ENCODE measurements around the gene C2orf78. TPM values are rescaled to one million over a fixed set of nuclear protein-coding genes. Genes with fewer than 3 reads are reported as not detected.

The C2orf78 gene
- total RNA-seq, 4 donors from 2014 or later, result not detected

DNA sequence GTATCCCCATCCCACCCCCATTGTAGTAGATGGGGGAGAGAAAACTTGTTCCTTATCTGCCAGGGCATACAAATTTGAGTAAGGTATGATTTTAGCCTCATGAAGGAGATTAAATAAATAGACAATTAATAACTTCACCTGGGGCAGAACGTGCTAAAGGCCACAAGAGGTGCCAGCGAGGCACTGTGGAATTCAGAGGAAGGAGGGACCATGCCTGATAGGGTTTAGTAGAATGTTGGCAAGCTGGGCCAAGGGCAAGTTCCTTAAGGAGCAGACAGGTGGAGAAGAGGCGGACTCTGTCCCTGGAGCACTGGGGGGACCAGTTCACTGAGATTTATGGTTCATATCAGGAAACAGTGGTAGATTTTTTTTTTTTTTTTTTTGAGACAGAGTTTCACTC is 67.3 kb downstream of the C2orf78 start:
- no peak for DNase-seq (ENCODE audit: low spot score in 2 of 2)
- no peak overlapping the region for H3K4me3 ChIP-seq (ENCODE audit: low read depth, poor library complexity, severe bottlenecking)
- intact Hi-C loops (cut with DNase I; ENCODE audit: low total_unique reads), result no loop called here
- 65 to 69% methylated on average over 3 of the region's 3 CpGs for WGBS, 2 donors
- TF ChIP-seq POLR2A (IDR thresholded peaks at IDR 0.05), result no peak
- no peak for TF ChIP-seq CTCF (IDR thresholded peaks at IDR 0.05)

DNA sequence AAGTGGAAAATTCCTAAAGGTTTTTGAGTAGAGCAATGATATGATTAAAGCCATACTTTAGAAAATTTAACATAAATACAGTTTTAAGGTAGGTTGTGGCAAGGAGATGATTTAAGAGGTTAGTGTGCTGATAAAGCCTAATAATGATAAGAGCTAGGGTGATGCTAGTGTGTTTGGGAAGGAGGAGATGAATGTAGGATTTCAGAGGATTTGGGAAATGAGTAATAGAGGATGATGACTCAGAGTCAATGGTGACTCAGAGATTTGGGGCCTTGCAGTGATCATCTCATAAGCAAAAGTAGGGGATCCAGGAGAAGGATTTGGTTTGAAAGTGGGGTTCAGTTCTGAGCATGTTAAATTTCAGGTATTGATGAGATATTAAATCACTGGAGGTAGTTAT is 68.0 kb downstream of the C2orf78 start:
- intact Hi-C loops (cut with DNase I; ENCODE audit: low total_unique reads), result no loop called here
- no peak for TF ChIP-seq POLR2A (IDR thresholded peaks at IDR 0.05)
- TF ChIP-seq CTCF (IDR thresholded peaks at IDR 0.05), result no peak

DNA sequence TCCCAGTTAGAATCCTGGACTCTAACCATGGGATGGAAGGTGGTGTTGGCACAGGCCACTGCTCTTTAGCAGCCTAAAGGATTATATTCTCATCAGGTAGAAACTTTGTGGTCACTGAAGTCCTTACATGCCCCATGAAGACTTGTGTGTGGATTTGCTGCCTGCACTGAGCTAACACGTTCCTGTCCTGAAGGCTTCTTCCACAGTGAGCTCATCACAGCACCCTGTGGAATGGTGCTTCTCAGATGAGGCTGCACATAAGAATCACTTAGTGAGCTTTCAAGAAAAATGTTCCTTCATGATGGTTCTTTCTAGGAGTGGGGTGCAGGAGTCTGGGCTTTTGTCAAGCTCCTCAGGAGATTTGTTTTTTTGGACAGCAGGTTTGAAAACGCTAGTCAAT is 71.5 kb downstream of the C2orf78 start:
- DNase-seq (ENCODE audit: low spot score in 2 of 2), result no peak
- TF ChIP-seq CTCF (IDR thresholded peaks at IDR 0.05) (no peak), POLR2A (IDR thresholded peaks at IDR 0.05) (no peak)
- WGBS, 2 donors, result 80 to 81% methylated on average over 2 of the region's 2 CpGs
- intact Hi-C loops (cut with DNase I; ENCODE audit: low total_unique reads), result no loop called here
- H3K4me3 ChIP-seq (ENCODE audit: low read depth, poor library complexity, severe bottlenecking), result no peak overlapping the region

More for the DNA sequence above, 68.0 kb downstream of the C2orf78 start:
- H3K4me3 ChIP-seq (ENCODE audit: low read depth, poor library complexity, severe bottlenecking), result no peak overlapping the region
- no peak for DNase-seq (ENCODE audit: low spot score in 2 of 2)

DNA sequence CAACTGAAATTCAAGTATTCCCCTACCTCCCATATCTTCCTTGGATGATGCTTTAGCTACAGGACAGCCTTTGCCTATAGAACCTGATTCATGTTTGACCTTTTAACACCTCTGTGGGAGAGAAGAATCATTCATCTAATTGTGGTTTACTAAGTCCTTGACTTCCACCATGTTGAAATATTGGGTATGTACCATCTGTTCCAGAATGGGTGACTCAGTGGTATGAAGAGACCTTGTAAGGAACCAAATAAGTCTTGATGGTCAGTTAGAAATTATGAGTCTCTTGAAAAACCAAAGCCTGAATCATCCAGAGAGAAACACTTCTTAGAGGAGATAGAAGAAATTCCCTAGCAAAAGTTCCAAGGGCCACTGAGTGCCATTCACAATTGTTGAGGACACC is 72.2 kb downstream of the C2orf78 start:
- no peak for DNase-seq (ENCODE audit: low spot score in 2 of 2)
- intact Hi-C loops (cut with DNase I; ENCODE audit: low total_unique reads), result no loop called here
- H3K4me3 ChIP-seq (ENCODE audit: low read depth, poor library complexity, severe bottlenecking), result no peak overlapping the region
- no peak for TF ChIP-seq POLR2A (IDR thresholded peaks at IDR 0.05)

- intact Hi-C loops (cut with DNase I; ENCODE audit: low total_unique reads), result no loop called here
- DNase-seq (ENCODE audit: low spot score in 2 of 2), result no peak
- TF ChIP-seq POLR2A (IDR thresholded peaks at IDR 0.05), result no peak
- no peak overlapping the region for H3K4me3 ChIP-seq (ENCODE audit: low read depth, poor library complexity, severe bottlenecking)
- WGBS, 2 donors, result 91 to 94% methylated on average over 6 of the region's 6 CpGs
Measured at GRCh38 chr2:73859721-73860586, 76.0 kb downstream of the C2orf78 start.

DNA sequence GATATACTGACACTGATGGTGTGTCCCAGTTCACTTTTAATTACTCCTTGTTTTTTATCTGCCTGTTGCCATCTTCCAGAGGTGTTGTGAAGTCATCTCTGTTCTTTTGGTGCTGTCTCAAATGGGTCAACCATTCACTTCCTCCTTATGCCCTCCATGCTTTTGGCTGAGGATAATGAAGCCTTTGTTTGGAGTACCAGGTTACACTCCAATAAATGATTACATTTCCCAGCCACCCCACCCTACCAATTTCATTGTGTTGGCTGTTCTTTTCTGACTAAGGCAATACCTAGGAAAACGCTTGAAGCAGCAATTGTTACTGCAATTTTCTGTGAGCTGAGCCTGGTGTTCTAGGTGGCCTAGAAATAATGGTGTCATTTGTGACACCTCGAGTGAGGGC is 79.0 kb downstream of the C2orf78 start:
- intact Hi-C loops (cut with DNase I; ENCODE audit: low total_unique reads), result no loop called here
- DNase-seq (ENCODE audit: low spot score in 2 of 2), result no peak
- 77 to 84% methylated on average over 2 of the region's 2 CpGs for WGBS, 2 donors
- TF ChIP-seq CTCF (IDR thresholded peaks at IDR 0.05) (no peak), POLR2A (IDR thresholded peaks at IDR 0.05) (no peak)
- no peak overlapping the region for H3K4me3 ChIP-seq (ENCODE audit: low read depth, poor library complexity, severe bottlenecking)

Other genes with a start within 250 kb of the C2orf78 start
- not detected for gene NAT8, start 141.8 kb upstream of the C2orf78 start, total RNA-seq
- gene TPRKB, start 46.8 kb upstream of the C2orf78 start, total RNA-seq, result 10 to 100 TPM; 17.2 to 32.2 (median 25.4) TPM
- gene DUSP11, start 4.1 kb upstream of the C2orf78 start, total RNA-seq, result 10 to 100 TPM; 40.6 to 53.7 (median 41.9) TPM
- gene STAMBP, start 44.8 kb downstream of the C2orf78 start, total RNA-seq, result 10 to 100 TPM; 30.5 to 49.1 (median 36.6) TPM
- gene ACTG2, start 108.8 kb downstream of the C2orf78 start, total RNA-seq, result 10 to 100 TPM in 2 of 4 donors, 1 to 10 TPM in 2; 4.9 to 75.4 (median 9.4) TPM
- 10 to 100 TPM; 34.4 to 73.2 (median 48.0) TPM for gene DGUOK, start 142.7 kb downstream of the C2orf78 start, total RNA-seq
- gene TET3, start 200.7 kb downstream of the C2orf78 start, total RNA-seq, result 10 to 100 TPM; 52.8 to 54.8 (median 54.1) TPM